Mesenteric fat pad (tissue), 1 donor: Measurements from ENCODE around the gene CEP57. TPM values are rescaled to one million over a fixed set of nuclear protein-coding genes. Genes with fewer than 3 reads are reported as not detected.
"Not testable (repeated sequence)": the region's sequence is repeated elsewhere in the genome, so short reads cannot be mapped to it uniquely, and the experiment has no call there.

Experiments used
- DNase-seq: peaks from one replicate; pipeline ENCODE4 v3.0.0-alpha.2; 2020; ENCODE audit warnings: low spot score
- total RNA-seq: library from RNA; stranded (reverse); fragmentation: NEBNext Ultra II Directional; extraction: Animal tissue kit (Norgen Biotek cat#: 25700); gene quantifications from one replicate; pipeline ENCODE4 v1.2.1, GENCODE V29; 2021
- donor health status: DM: yes; HTN: yes; CAD: no.

CEP57 gene
- total RNA-seq, 1 donor from 2014 or later, result 20.7 TPM

DNA sequence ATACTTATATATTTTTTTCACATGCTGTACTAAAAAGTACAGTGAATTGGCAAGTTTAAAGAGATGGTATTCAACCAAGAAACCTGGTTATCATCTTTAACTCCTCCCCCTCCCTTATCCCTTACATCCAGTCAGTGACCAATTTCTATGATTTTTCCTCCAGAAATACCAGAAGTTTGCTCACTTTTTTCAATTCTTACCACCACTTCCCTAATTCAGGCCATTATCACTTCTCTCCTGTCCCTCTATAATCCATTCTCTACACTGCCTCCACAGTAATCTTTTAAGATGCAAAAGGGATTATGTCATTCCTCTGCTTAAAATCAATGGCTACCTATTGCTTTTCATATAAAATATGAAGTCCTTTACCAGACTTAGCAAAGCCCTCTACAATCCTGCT, 62.8 kb downstream of the CEP57 start:
- no peak for DNase-seq

DNA sequence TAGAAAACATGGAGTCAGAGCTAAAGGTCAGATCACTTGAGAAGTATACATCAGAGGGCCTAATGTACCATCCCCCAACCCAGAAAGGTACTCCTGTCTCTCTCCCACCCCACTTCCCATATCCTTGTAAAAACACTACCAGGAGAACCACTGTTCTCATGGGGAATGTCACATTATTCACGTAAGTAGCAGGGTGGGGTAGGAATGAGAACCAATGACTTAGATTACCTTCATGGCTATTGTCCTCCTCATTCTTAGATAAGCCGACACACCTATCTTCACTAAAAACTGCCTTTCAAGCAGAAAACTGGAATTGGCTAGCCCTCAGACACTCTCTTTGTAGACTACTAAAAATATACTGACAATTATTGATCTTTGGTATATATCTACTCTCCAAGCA, 63.6 kb downstream of the CEP57 start:
- DNase-seq, result no peak

DNA sequence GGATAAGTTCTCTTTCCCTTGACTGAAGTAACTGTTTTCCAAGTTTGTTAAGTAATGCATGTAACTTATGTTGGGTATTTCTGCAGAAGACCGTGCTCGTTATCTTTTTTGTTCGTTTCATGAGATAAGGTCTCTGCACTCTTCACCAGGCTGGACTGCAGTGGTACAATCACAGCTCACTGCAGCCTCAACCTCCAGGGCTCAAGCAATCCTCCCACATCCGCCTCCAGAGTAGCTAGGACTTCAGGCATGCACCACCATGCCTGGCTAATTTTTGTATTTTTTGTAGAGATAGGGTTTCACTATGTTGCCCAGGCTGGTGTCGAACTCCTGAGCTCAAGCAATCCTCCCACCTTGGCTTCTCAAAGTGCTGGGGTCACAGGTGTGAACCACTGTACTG, 64.1 kb downstream of the CEP57 start:
- not testable (repeated sequence) for DNase-seq

DNA sequence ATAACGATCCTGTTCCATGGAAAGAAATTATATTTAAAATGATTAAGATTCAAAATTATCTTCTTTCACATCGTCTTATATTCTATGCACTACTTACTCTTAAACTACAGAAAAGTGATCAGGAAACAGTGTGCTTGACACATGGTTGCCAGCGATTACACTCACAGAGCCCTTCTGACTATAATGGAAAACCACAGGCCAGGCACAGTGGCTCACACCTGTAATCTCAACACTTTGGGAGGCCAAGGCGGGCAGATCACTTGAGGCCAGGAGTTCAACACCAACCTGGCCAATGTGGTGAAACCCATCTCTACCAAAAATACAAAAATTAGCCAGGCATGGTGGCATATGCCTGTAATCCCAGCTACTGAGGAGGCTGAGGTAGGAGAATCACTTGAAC, 69.7 kb downstream of the CEP57 start:
- not testable (repeated sequence) for DNase-seq

DNA sequence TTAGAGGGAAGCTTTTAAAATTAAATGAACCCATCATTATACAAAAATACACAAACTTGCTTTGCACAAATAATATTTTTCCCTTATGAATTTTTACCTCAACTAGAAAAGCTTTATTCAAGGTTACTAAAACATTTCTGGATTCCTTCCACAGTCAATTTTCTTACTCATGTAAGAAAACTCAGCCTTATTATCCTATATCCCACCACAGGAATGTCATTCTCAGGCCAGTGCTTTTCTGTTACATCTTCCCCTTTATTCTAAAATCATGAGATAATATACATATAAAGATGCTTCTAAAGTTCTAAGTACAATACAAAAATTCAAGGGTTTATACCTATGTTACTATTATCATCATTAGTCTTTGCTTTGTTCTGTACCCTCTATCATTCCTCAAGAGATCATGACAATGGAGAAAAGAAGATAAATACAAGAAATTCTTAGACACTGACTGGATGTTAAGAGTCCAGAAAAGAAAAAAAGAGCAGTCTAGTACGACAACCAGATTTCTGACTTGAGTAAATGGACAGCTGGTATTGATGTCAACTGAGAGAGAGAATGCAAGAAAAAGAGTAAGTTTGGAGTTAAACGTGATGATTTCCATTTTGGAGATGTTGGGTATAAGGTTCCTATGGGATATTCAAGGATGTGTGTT, 73.3 kb downstream of the CEP57 start:
- no peak for DNase-seq

DNA sequence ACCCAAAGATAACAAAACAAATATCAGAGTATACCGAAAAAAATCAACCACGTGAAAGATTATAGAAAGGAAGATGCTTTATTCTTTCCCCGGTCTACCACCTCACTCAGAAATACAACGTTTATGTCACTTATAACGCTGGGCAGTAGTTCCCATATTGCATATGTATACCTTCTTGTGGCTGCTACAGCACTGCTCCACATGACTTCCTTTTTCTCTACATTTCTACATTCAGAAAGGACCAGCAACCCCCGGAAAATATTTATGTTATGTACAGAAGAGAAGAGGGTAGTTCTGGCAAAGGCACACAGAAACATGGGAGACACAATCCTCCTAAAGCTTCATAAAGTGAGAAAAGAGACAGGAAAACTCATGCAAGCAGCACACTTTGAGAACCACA, 76.8 kb downstream of the CEP57 start:
- DNase-seq, result no peak

DNA sequence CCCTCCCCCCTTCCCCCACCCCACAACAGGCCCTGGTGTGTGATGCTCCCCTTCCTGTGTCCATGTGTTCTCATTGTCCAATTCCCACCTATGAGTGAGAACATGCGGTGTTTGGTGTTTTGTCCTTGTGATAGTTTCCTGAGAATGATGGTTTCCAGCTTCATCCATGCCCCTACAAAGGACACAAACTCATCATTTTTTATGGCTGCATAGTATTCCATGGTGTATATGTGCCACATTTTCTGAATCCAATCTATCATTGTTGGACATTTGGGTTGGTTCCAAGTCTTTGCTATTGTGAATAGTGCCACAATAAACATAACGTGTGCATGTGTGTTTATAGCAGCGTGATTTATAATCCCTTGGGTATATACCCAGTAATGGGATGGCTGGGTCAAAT, 80.6 kb downstream of the CEP57 start:
- DNase-seq, result not testable (repeated sequence)

DNA sequence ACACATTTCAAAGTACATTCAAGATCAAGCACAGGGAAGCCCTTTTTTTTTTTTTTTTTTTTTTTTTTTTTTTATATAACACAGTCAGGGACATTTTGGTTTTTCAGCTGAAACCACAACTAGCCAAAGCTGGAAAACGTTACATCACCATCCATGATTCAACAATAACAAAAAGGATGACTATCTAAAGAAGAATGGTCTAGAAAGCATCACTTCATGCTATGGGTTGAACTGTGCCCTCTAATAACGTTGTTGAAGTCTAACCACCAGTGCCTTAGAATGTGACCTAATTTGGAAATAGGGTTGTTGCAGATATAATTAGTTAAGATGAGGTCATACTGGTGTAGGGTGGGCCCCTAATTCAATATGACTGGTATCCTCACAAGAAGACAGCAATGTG, 87.0 kb downstream of the CEP57 start:
- no peak for DNase-seq

Other genes with a start within 250 kb of the CEP57 start
- 14.6 TPM for gene FAM76B, start 716 bp upstream of the CEP57 start, total RNA-seq
- gene MTMR2, start 133.6 kb downstream of the CEP57 start, total RNA-seq, result 32.4 TPM